Mesothelial cell of epicardium (in vitro differentiated cells): ENCODE measurements around the gene TMEFF1. TPM values are rescaled to one million over a fixed set of nuclear protein-coding genes. Genes with fewer than 3 reads are reported as not detected.

Experiments
- DNase-seq, 2 experiments: peaks; one replicate each; pipeline ENCODE4 v3.0.0; 2021; ENCODE audit warnings: low spot score in 2 of 2; ENCODE audit not compliant: unreplicated experiment in 2 of 2
- H3K27ac Mint-ChIP-seq: 2 replicates; pipeline ENCODE4 v1.8.0; 2021; ENCODE audit warnings: mixed read lengths
- H3K27me3 Mint-ChIP-seq: 2 replicates; pipeline ENCODE4 v1.8.0; 2021; ENCODE audit warnings: low read depth, mixed read lengths
- H3K36me3 Mint-ChIP-seq: 2 replicates; pipeline ENCODE4 v1.8.0; 2021; ENCODE audit warnings: mixed read lengths
- H3K4me1 Mint-ChIP-seq: 2 replicates; pipeline ENCODE4 v1.8.0; 2021; ENCODE audit warnings: mixed read lengths
- H3K4me3 Mint-ChIP-seq: 2 replicates; pipeline ENCODE4 v1.8.0; 2021; ENCODE audit warnings: mild to moderate bottlenecking, moderate library complexity, mixed read lengths
- H3K9me3 Mint-ChIP-seq: 2 replicates; pipeline ENCODE4 v1.8.0; 2021; ENCODE audit warnings: mixed read lengths
- CTCF ChIP-seq: fragments of 200-600 bp; sonication (generic); IDR thresholded peaks from one replicate; pipeline ENCODE4 v1.5.0; 2021; ENCODE audit warnings: antibody characterized with exemption; ENCODE audit not compliant: unreplicated experiment
- total RNA-seq: library from RNA; stranded (reverse); gene quantifications from 3 replicates; pipeline ENCODE4 v1.2.1, GENCODE V29; 2021

Gene TMEFF1
- total RNA-seq, 1 donor from 2014 or later = 25.5 TPM

- peaks cover 14% of the 10 kb centered on the region for H3K36me3 Mint-ChIP-seq
- DNase-seq = no peak
- peaks cover 2% of the 10 kb centered on the region for H3K4me1 Mint-ChIP-seq
- H3K4me3 Mint-ChIP-seq = no peak overlapping the region
- no peak overlapping the region for H3K27ac Mint-ChIP-seq
- TF ChIP-seq CTCF = no peak
- H3K27me3 Mint-ChIP-seq = no peaks in the 10 kb centered on the region
- no peaks in the 10 kb centered on the region for H3K9me3 Mint-ChIP-seq
Observed at GRCh38 chr9:100584951-100585350, 112.0 kb downstream of the TMEFF1 start.

- Mint-ChIP-seq H3K27me3 (no peaks in the 10 kb centered on the region), H3K4me1 (peaks cover 2% of the 10 kb centered on the region), H3K36me3 (peaks cover 14% of the 10 kb centered on the region), H3K9me3 (no peaks in the 10 kb centered on the region), H3K4me3 (no peak overlapping the region), H3K27ac (no peak overlapping the region)
- no peak for DNase-seq
- no peak for TF ChIP-seq CTCF
Observed at GRCh38 chr9:100586093-100586492, 113.1 kb downstream of the TMEFF1 start.

DNA sequence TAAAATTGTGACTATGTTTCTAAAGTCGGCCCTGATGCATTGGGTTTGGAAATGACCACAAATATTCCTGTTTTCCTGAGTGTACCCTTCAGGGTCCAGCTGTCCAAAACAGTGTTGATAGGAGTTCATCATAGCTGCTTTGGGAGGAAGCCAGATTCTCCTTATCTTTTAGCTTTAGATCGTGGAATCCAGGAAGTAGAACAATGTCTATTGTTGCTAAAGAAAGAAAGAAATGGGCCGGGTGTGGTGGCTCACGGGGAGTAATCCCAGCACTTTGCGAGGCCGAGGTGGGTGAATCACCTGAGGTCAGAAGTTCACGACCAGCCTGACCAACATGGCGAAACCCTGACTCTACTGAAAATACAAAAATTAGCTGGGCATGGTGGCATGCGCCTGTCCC lies 114.4 kb downstream of the TMEFF1 start:
- DNase-seq = no peak
- no peaks in the 10 kb centered on the region for H3K9me3 Mint-ChIP-seq
- TF ChIP-seq CTCF = no peak
- H3K4me1 Mint-ChIP-seq = peaks cover 2% of the 10 kb centered on the region
- H3K27ac Mint-ChIP-seq = no peak overlapping the region
- H3K36me3 Mint-ChIP-seq = peaks cover 11% of the 10 kb centered on the region
- no peaks in the 10 kb centered on the region for H3K27me3 Mint-ChIP-seq
- no peak overlapping the region for H3K4me3 Mint-ChIP-seq

DNA sequence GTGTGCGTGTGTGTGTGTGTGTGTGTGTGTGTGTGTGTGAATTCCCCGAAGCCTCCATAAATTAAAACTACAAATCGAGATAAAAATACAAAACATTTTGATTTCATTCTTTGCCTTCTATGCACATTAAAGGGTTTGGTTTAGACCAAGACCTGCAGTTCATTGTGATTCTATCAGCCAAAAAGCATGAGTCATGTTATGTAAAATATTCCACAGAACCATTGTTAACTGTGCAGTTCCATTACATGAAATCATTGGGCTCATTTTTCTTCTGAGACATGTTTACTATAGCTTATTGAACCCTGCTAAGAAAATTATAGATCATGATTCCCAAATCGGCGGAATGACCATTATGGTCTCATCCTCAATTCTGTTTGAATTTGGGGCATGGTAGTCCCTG lies 116.6 kb downstream of the TMEFF1 start:
- peaks cover 10% of the 10 kb centered on the region for H3K36me3 Mint-ChIP-seq

DNA sequence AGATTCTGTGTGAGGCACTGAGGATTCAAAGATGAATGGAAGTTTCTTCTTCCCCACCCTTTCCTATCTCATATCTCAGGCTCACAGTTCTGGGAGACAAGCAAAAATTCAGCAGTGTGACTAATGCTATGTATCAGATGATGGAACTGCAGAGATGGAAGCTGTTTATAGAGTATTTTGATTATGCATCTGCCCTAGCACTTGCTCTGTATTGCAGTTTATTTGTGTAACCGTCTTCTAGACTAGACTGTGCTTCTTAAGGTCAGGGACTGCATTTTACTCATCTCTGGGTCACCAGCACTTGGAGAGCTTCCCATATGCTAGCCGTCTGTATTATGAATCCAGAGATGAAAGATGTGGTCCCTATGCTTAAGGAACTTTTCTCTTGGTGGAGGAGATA lies 117.5 kb downstream of the TMEFF1 start:
- Mint-ChIP-seq H3K4me3 (no peak overlapping the region), H3K36me3 (peaks cover 10% of the 10 kb centered on the region), H3K27me3 (no peaks in the 10 kb centered on the region), H3K4me1 (peaks cover 2% of the 10 kb centered on the region), H3K9me3 (no peaks in the 10 kb centered on the region), H3K27ac (no peak overlapping the region)
- no peak for TF ChIP-seq CTCF
- no peak for DNase-seq

More for the DNA sequence above, 116.6 kb downstream of the TMEFF1 start:
- TF ChIP-seq CTCF = no peak
- H3K9me3 Mint-ChIP-seq = no peaks in the 10 kb centered on the region
- DNase-seq = no peak
- peaks cover 2% of the 10 kb centered on the region for H3K4me1 Mint-ChIP-seq
- H3K27ac Mint-ChIP-seq = no peak overlapping the region
- H3K27me3 Mint-ChIP-seq = no peaks in the 10 kb centered on the region
- H3K4me3 Mint-ChIP-seq = no peak overlapping the region

- Mint-ChIP-seq H3K4me3 (no peak overlapping the region), H3K27ac (no peak overlapping the region), H3K36me3 (peaks cover 10% of the 10 kb centered on the region), H3K9me3 (no peaks in the 10 kb centered on the region), H3K27me3 (peaks cover 4% of the 10 kb centered on the region), H3K4me1 (peaks cover 2% of the 10 kb centered on the region)
- no peak for DNase-seq
- TF ChIP-seq CTCF = no peak
Observed at GRCh38 chr9:100591139-100591538, 118.2 kb downstream of the TMEFF1 start.
